GM18951 (cell line): Measurements from ENCODE around the gene ARMS2.

Experiments used
- POLR2A ChIP-seq: IDR thresholded peaks from 4 replicates; pipeline ENCODE4 v1.6.1; 2011; ENCODE audit warnings: mild to moderate bottlenecking; ENCODE audit not compliant: insufficient read length, insufficient read depth; ENCODE audit errors: extremely low read depth
- in situ Hi-C: fragments of 300-500 bp; cut with MboI; formaldehyde crosslinking; loops from one replicate; pipeline ENCODE4 v1.12.0; 2022; ENCODE audit warnings: low sequenced_read_pairs, mixed read lengths, inconsistent platforms; ENCODE audit not compliant: unreplicated experiment

The ARMS2 gene, protein sequence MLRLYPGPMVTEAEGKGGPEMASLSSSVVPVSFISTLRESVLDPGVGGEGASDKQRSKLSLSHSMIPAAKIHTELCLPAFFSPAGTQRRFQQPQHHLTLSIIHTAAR

DNA sequence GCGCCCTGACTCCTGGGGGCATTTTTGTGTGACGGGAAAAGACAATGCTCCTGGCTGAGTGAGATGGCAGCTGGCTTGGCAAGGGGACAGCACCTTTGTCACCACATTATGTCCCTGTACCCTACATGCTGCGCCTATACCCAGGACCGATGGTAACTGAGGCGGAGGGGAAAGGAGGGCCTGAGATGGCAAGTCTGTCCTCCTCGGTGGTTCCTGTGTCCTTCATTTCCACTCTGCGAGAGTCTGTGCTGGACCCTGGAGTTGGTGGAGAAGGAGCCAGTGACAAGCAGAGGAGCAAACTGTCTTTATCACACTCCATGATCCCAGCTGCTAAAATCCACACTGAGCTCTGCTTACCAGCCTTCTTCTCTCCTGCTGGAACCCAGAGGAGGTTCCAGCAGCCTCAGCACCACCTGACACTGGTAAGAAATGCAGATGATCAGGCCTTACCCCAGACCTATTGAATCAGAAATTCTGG lies at the start of gene ARMS2:
TSS of gene ARMS2 (plus strand) at position 51 of the 478 bp plus-strand sequence. CDS start at position 126, 75 bp downstream.
- TF ChIP-seq POLR2A = no peak
- in situ Hi-C loops = no loop called here

DNA sequence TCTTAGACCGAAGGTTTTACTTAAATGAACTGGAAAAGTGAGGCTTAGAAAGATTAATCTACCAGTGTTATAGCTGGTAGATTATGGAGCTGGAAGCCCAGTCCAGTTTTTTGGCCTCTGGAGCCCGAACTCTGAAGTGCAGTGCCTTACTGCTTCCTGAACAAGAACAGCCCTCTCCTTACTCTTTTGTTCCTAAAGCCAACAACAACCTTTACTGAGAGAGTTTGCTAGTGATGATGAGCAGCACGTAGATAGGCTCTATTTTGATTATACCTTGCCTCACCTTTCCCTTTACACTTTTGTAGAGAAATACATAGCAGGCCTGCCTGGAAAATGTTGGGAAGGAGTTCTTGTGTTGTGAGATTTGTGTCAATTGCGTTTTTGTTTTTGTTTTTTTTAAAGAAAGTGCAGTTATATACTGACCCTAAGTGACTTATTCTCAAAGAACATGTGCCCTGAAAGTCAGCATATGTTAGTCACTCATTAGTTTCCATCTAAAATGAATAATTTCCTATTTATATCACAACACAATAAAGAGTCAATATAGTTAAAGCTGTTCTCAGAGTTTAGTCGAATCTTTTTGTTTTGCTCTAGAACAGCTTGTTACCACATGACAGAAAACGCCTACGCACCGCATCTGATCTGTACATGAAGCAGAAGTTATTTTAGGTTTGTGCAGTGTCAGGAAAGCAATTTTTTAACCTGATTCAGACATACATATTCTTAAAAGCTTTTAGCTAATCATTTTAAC lies 46.9 kb upstream of the ARMS2 start:
- in situ Hi-C loops = no loop called here
- no peak for TF ChIP-seq POLR2A

- no peak for TF ChIP-seq POLR2A
- in situ Hi-C loops = no loop called here
These were observed 41.1 kb upstream of the ARMS2 start for GRCh38 chr10:122413327-122413726.

DNA sequence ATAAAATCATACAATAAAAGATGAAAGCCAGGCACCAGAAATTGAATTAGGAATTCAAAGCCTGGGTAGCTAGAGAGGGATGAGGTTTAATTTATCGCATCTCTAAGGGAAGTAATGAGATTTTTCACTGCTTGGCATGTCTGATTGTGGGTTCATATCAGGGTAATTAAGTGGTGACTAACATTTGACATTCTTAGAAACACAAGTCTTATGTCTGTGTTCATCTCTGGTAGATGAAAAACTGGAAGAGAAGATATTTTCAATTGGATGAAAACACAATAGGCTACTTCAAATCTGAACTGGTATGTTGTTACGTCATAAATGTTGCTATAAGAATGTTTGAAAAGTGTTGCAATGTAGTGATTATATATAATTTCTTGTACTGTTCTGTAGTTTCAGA lies 36.8 kb upstream of the ARMS2 start:
- in situ Hi-C loops = no loop called here
- TF ChIP-seq POLR2A = no peak

GRCh38 chr10:122419016-122419415 lies 35.4 kb upstream of the ARMS2 start:
- in situ Hi-C loops = no loop called here
- no peak for TF ChIP-seq POLR2A

DNA sequence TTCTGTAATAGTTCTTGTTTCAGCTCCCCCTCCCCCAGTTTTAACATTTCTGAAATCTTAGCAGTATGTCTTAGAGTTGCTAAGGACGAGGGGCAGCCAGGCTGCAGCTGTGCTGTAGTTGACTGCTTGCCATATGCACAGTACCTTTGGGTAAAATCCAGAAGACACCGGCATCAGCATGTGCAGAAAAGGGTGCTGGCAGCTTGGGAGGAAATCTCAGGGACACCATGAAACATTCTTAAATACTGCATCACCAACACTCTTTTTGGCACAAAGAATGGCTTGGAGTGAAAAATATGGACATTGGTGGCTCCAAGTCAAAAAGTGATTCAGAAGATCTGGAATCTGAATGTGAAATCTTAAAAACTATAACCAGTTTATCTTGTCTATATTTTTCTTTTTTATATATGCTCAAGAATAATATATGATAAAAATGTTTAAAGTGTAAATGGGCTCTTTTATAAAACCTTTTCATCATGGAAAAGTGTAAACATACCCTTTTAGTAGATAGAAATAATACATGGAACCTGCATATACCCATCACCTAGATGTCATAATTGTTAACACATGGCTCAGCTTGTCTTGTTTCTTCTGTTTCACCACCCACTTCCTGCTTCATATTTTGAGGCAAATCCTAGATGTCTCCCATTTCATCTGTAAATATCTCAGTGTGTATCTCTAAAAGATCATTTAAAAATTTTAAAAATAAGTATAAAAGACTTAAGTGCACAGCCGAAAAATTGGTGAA lies 34.4 kb upstream of the ARMS2 start:
- TF ChIP-seq POLR2A = no peak
- in situ Hi-C loops = loop anchor here (10.0 kb wide), 1 partner anchor 75 kb away; no protein-coding TSS in a partner anchor

DNA sequence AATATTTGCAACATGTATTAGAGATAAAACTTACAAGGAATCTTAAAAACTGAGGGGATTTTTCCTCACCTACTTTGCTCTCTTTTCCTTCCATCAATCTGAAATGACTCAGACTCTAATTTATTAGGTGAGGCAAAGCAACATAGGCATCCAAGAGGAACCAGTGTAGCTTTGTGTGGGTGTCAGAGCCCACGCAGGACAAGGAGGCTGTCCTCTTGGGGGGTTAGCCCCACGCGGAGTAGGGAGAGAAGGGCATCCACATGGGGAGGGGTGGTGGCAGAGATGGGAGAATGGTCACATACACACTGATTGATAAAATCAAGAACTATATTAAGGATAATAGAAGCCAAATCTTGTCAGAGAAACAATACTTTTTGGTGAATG lies 33.8 kb upstream of the ARMS2 start:
- in situ Hi-C loops = loop anchor here (10.0 kb wide), 1 partner anchor 76 kb away; no protein-coding TSS in a partner anchor
- TF ChIP-seq POLR2A = no peak

DNA sequence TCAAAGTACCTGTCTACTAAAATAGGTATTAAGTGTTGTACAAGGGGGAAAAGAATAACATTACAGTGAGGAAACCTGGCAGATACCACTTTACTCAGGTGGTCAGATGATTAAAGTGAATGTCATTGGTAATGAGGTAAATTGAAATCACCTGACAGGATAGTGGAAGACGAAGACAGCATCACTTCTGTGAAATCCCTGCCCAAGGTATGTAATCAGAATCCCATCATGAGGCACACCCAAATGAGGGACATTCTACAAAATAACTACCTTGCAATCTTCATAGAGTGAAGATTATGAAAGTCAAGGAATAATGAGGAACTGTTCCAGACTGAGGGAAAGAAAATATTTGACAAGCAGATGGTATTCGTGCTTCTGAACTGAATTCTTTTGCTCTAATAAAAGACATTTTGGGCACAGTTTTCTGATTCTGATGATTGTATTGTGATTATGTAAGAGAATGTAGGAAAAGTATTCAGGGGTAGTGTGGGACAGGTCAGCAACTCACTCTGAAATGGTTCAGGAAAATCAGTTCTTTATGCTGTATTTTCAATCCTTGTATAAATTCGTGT lies 33.3 kb upstream of the ARMS2 start:
- in situ Hi-C loops = loop anchor here (10.0 kb wide), 1 partner anchor 76 kb away; no protein-coding TSS in a partner anchor
- TF ChIP-seq POLR2A = no peak

- in situ Hi-C loops = loop anchor here (10.0 kb wide), 1 partner anchor 77 kb away; no protein-coding TSS in a partner anchor
- no peak for TF ChIP-seq POLR2A
These were observed 32.7 kb upstream of the ARMS2 start for GRCh38 chr10:122421742-122422141.

DNA sequence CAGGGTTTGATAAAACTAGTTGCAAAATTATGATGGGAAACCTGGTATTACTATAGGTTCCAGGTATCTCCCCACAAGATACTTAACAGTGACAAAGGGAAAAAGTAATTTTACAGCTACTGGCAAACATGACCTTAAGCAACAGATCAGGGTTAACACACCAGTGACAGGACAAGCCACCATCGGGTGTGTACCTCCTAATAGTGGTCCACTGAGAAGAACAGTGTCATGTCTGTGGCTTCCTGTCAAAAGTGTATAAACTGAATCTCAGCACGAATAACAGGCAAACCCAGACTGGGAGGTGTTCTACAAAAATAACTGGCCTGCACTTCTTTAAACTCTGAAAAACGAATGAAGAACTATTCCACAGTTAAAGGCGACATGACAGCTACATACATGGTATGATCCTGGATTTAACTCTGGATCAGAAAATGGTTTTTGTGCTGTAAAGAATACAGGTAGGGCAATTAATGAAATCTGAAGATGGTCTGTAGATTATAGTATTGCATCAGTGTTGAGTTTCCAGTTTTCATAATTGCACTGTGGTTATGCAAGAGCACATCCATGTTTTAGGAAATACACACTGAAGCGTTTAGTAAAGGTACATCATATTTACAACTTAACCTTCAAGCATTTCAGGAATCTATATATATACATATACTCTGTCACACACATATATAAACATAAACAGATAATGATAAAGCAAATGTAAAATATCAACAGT lies 32.0 kb upstream of the ARMS2 start:
- TF ChIP-seq POLR2A = no peak
- in situ Hi-C loops = loop anchor here (10.0 kb wide), 1 partner anchor 78 kb away; no protein-coding TSS in a partner anchor

DNA sequence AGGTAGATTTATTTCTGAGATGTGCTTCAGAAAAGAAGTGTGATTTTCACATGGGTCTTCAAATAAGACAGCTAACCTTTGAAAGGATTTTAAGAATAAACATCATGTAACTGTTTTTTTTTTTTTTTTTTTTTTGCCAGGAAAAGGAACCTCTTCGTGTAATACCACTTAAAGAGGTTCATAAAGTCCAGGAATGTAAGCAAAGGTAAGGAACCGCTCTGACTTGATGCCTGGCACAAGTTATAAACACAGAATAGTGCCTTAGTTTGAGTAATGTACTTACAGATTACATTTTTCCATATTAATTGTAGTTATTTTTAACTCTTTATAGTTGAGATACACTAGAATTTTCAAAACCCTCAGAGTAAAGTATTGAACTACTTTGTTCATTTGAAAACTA lies 30.4 kb upstream of the ARMS2 start:
- in situ Hi-C loops = loop anchor here (10.0 kb wide), 1 partner anchor 79 kb away; no protein-coding TSS in a partner anchor
- TF ChIP-seq POLR2A = no peak

DNA sequence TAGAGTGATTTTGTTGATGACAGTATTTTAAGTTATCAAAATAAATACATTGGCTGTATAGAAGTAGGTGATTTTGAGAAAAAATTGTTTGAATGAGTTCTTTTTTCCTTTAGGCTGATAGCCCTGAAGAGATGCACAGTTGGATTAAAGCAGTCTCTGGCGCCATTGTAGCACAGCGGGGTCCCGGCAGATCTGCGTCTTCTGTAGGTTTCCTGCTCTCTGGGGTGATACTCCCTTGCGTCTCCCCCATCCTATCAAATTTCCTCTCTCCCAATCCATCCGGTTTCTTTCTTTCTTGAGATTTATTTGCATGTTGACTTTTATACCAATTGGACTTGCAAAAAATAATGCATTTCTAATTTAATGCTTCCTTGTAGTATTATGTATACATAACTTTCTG lies 27.6 kb upstream of the ARMS2 start:
- in situ Hi-C loops = loop anchor here (10.0 kb wide), 1 partner anchor 82 kb away; no protein-coding TSS in a partner anchor
- TF ChIP-seq POLR2A = no peak

GRCh38 chr10:122427280-122427679 lies 27.2 kb upstream of the ARMS2 start:
- in situ Hi-C loops = loop anchor here (10.0 kb wide), 1 partner anchor 82 kb away; no protein-coding TSS in a partner anchor

More at GRCh38 chr10:122427280-122427679, 27.2 kb upstream of the ARMS2 start:
- no peak for TF ChIP-seq POLR2A
